H1 (cell line): ENCODE results near the gene RAB39A. TPM values are rescaled to one million over a fixed set of nuclear protein-coding genes. Genes with fewer than 3 reads are reported as not detected.

Experiments used
- EGR1 ChIP-seq: IDR thresholded peaks from 2 replicates; pipeline ENCODE4 v1.6.1; 2011; ENCODE audit warnings: low read depth, low read length, borderline replicate concordance
- JUN ChIP-seq: IDR thresholded peaks from 2 replicates; pipeline ENCODE4 v1.6.1; 2011; ENCODE audit warnings: low read depth, mild to moderate bottlenecking, improper control_type of control experiment, low read length
- NANOG ChIP-seq: IDR thresholded peaks from 2 replicates; pipeline ENCODE4 v1.6.1; 2011; ENCODE audit warnings: low read length, low read depth, mild to moderate bottlenecking, inconsistent platforms; ENCODE audit not compliant: insufficient read depth, poor library complexity, severe bottlenecking
- polyA plus RNA-seq, 7 experiments: library from polyadenylated mRNA; depleted of rRNA in 3 of 7; stranded (reverse) in 5 of 7; unstranded in 2 of 7; fragments of >200 nt in 5 of 7; fragments of 200-250 nt in 2 of 7; gene quantifications; 1 replicate in 5 of 7; 2 replicates in 1 of 7; 4 replicates in 1 of 7; pipeline versions ENCODE4 v1.2.1 to v1.2.3, GENCODE V29; 2011 to 2013; ENCODE audit warnings: missing spikeins in 2 of 7, mixed read lengths in 2 of 7
- total RNA-seq: library from RNA; stranded (reverse); fragmentation: NEBNext Ultra II Directional; extraction: Animal tissue kit (Norgen Biotek cat#: 25700); gene quantifications from 2 replicates; pipeline ENCODE4 v1.2.1, GENCODE V29; 2021

Gene RAB39A
- total and polyA plus RNA-seq, 2 of the 8 experiments (the other 6 are each of a cell fraction or from before 2014, with no cell fraction given) = 7.1 to 19.1 TPM

- no peak for TF ChIP-seq EGR1
- no peak for TF ChIP-seq JUN
- no peak for TF ChIP-seq NANOG
Observed at GRCh38 chr11:107953446-107953845, 25.2 kb downstream of the RAB39A start (continued).
